Fibroblast of gingiva (primary cell): ENCODE data around the gene VIPR1.

Experiments used
- DNase-seq: peaks from one replicate; pipeline ENCODE4 v3.0.0-alpha.2; 2011; ENCODE audit warnings: low read depth

Gene VIPR1

GRCh38 chr3:42502429-42503250, at the start of gene VIPR1:
TSS of gene VIPR1 (plus strand) at chr3:42502643. CDS start at chr3:42502736, 93 bp downstream.
- DNase-seq: no peak

- DNase-seq: no peak
These were observed 46.2 kb upstream of the VIPR1 start for GRCh38 chr3:42456211-42456610.

- DNase-seq: no peak
These were observed 43.3 kb upstream of the VIPR1 start for GRCh38 chr3:42459151-42459550.

- DNase-seq: no peak
These were observed 40.7 kb upstream of the VIPR1 start for GRCh38 chr3:42461762-42462161.

- DNase-seq: no peak
These were observed 39.4 kb upstream of the VIPR1 start for GRCh38 chr3:42463093-42463492.

GRCh38 chr3:42468111-42468510, 34.3 kb upstream of the VIPR1 start:
- no peak for DNase-seq

- no peak for DNase-seq
These were observed 29.9 kb upstream of the VIPR1 start for GRCh38 chr3:42472555-42472954.

- DNase-seq: no peak
These were observed 29.1 kb upstream of the VIPR1 start for GRCh38 chr3:42473083-42473932.

- peak; percentile 26 for DNase-seq
These were observed 26.0 kb upstream of the VIPR1 start for GRCh38 chr3:42476225-42477125.

- DNase-seq: no peak
These were observed 24.7 kb upstream of the VIPR1 start for GRCh38 chr3:42477696-42478095.

- no peak for DNase-seq
These were observed 23.6 kb upstream of the VIPR1 start for GRCh38 chr3:42478830-42479229.

GRCh38 chr3:42486814-42487565, 15.5 kb upstream of the VIPR1 start:
- DNase-seq: no peak

GRCh38 chr3:42488687-42489086, 13.8 kb upstream of the VIPR1 start:
- no peak for DNase-seq

GRCh38 chr3:42489116-42489936, 13.1 kb upstream of the VIPR1 start:
- no peak for DNase-seq

GRCh38 chr3:42489937-42490227, 12.6 kb upstream of the VIPR1 start:
- DNase-seq: no peak

GRCh38 chr3:42490243-42490642, 12.2 kb upstream of the VIPR1 start:
- no peak for DNase-seq

- DNase-seq: no peak
These were observed 10.4 kb upstream of the VIPR1 start for GRCh38 chr3:42491881-42492507.

GRCh38 chr3:42492508-42493080, 9.8 kb upstream of the VIPR1 start:
- DNase-seq: no peak

GRCh38 chr3:42493126-42493797, 9.2 kb upstream of the VIPR1 start:
- DNase-seq: no peak
